ENCODE data around the gene SHISA7.

The SHISA7 gene

DNA sequence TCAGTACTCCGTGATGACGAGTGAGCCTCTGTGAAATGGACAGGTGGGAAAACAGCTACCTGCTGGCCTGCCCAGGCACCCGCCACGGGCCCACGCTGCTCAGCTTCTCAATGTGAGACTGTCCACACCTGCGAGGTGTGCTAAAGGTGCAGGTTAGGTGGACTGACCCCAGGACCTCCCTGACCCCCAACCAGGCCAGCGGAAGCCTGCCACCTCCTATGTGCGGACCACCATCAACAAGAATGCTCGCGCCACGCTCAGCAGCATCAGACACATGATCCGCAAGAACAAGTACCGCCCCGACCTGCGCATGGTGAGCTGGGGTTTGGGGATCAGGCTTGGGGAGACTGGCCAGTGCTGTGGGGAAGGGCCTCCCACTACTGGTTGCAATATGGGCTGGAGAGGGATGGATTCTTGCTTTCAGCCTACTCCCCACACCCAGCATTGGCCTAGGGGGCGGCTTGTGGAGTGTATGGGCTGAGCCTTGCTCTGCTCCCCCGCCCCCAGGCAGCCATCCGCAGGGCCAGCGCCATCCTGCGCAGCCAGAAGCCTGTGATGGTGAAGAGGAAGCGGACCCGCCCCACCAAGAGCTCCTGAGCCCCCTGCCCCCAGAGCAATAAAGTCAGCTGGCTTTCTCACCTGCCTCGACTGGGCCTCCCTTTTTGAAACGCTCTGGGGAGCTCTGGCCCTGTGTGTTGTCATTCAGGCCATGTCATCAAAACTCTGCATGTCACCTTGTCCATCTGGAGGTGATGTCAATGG is 55.2 kb downstream of the SHISA7 start:
- DNase-seq (ENCODE audit: low read depth in 2 of 2): no peak

DNA sequence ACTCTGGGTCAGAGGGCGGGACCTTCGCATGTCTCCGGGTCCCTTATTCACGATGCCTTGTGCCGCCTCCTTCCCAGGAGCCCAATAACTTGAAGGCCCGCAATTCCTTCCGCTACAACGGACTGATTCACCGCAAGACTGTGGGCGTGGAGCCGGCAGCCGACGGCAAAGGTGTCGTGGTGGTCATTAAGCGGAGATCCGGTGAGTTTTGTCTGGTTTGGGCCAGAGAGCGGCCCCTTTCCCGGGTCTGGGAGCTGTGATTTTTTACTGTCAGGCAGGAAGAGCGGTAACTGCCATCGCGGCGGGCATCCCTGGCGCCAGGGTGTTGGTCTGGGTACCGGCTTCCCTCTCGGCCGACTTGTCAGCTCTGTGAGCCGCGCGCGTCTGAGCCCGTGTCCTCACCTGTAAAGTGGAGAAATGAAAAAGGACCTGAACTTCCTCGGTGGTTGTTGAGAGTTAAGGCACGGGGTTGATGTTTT is 56.6 kb downstream of the SHISA7 start:
- DNase-seq (ENCODE audit: low read depth in 2 of 2): no peak

DNA sequence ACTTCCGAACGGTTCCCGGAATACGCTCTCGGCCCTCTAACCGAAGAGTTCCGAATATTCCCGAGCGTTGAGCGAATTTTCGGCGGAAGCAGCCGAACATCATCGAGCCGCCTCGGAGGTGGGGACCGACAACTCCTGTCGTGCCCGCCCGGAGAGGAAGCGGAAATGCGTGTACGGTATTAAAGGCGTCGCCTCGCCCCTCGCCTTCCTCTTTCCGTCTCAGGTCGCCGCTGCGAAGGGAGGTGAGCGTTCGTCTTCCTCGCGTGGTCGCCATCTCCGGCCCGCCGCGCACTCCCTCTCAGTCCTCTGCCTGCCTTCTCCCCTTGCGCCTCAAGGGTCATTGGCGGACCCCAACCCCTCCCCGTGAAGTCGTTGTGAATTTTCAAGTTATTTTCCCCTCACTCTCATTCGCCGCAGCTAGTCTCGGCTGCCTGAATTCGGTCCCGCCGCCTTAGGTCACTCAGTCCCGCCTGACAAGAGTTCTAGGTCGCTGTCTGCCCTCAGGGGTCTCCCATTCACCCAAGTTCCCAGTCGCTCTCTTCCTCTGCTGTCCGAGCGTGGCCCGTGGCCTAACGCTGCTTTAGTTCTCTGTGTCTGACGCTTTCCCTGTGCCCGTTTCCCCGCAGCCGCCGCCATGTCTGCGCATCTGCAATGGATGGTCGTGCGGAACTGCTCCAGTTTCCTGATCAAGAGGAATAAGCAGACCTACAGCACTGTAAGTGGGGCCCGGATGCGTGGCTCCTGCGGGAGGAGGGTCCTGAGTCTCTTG is 57.2 kb downstream of the SHISA7 start, which contains the start of gene RPL28:
Gene RPL28, plus strand, starts transcription at position 209 of the 769 bp plus-strand sequence. Its CDS starts 426 bp downstream, at position 635.
- DNase-seq (ENCODE audit: low read depth in 2 of 2): peak; percentile 93 to 95

GRCh38 chr19:55384920-55385723 is 58.0 kb downstream of the SHISA7 start:
- DNase-seq (ENCODE audit: low read depth in 2 of 2): peak; percentile 85

DNA sequence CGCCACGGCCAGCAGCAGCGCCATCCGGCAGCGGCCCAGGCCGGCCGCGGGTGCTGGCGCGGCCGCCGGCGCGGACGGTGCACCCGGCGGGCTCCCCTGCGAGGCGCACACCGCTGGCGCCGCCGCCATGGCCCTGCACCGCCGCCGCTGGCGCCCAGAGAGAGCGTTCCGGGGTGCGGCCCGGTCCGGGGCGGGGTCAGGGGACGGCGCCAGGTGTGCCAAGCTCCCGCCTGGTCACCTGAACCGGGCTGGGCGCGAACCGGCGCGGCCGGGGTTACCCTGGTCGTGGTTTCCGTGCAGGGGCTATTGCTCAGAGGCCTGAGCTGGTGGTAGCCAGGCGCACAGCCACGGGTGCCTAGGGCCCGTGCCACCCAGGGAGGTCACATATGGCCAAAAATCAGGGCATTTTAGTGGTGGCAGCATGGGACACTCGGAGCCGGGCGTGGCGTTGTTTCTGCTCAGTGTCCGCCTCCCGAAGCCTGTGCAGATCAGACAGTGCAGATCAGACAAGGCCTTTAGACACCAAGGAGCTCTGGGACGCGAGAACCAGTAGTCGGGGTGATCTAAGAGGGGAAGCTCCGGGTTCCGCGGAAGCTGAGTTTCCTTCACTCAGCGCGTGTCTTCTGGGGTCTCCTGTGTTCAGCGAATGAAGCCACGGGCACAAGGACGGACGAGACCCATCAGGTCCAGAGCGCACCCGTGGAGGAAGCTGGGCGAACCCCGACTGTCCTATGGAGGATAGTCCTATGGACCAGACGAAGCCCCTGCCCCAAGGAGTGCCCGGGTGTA is 58.8 kb downstream of the SHISA7 start, which contains the start of gene TMEM238:
Gene TMEM238, minus strand, starts transcription at position 162 of the 789 bp plus-strand sequence. Its CDS starts 33 bp downstream, at position 129.
- no peak for DNase-seq (ENCODE audit: low read depth in 2 of 2)

GRCh38 chr19:55383279-55384130 is 59.6 kb downstream of the SHISA7 start:
- peak in 1 of 2 experiments; percentile 21 for DNase-seq (ENCODE audit: low read depth in 2 of 2)

DNA sequence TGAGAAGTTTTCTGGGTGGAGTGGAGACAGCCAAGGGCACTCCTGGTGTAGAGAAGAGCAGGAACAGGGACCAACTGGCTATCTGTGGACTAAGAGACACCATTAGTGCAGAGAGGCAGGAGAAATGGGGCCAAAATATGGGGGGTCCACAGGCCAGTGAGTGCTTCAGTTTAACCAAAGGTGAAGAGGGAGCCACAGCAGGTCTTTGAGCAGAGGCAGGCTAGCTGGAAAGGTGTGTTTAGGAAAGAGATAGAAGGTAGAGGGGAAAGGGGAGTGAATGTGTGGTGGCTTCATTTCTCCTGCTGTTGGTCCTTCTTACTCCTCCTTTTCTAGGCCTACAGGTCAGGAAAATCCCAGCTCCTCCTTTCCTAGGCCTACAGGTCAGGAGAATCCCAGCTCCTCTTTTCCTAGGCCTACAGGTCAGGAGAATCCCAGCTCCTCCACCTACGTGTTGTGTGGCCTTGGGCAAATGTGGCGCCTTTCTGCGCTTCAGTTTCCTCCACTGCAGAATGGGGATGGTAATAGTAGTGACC is 60.5 kb downstream of the SHISA7 start:
- DNase-seq (ENCODE audit: low read depth in 2 of 2): no peak

DNA sequence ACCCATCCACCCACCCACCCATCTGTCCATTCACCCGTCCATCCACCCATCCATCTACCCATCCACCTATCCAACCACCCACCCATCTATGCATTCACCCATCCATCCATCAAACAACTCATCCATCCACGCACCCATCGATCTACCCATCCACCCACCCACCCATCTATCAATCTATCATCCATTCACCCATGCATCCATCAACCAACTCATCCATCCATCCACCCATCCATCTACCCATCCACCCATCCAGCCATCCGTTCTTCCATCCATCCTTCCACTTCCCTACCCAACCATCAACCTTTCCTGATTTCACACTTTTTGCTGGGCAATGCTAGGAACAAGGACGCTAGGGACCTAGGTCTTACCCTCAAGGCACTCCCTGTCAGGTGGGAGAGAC is 61.1 kb downstream of the SHISA7 start:
- no peak for DNase-seq (ENCODE audit: low read depth in 2 of 2)

DNA sequence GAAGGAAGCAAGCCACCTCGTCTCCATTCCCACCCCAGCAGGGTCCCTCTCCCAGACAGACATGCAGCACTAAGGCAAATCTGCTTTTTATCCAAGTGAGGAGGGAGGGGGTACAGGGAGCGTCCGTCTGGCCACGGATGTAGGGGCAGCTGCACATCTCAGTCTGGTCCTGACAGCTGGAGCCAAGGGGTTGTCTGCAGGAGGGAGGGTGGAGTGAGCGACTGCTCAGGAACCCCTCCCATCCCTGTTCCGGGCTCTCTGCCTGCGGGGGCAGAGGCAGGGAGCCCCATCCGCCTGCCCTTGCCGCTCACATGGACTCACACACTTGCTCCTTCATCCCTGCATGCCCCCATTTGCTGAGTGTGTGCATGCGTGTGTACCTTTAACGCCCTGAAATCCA is 63.9 kb downstream of the SHISA7 start:
- no peak for DNase-seq (ENCODE audit: low read depth in 2 of 2)

Measured in fibroblast of skin of left biceps (primary cell).